ENCODE results near the gene CRK. TPM values are rescaled to one million over a fixed set of nuclear protein-coding genes. Genes with fewer than 3 reads are reported as not detected.
"Not testable (repeated sequence)": the region's sequence is repeated elsewhere in the genome, so short reads cannot be mapped to it uniquely, and the experiment has no call there.

CRK gene
- total RNA-seq, 3 donors from 2014 or later = 73.9 to 85.3 (median 74.0) TPM

- TF ChIP-seq CTCF (IDR thresholded peaks at IDR 0.05) = no peak
- DNase-seq (peak in 1 of 3 donors; percentile 28), ATAC-seq (peak; percentile 78)
- Histone ChIP-seq H3K4me1 (ENCODE audit: low read depth) (peaks cover 48% of the 10 kb centered on the region), H3K4me3 (no peak overlapping the region), H3K9me3 (no peaks in the 10 kb centered on the region), H3K36me3 (ENCODE audit: low read depth) (no peaks in the 10 kb centered on the region)
- intact Hi-C loops (cut with DNase I, micrococcal nuclease) = no loop called here
Observed at GRCh38 chr17:1449412-1449967, 6.5 kb downstream of the CRK start.

GRCh38 chr17:1447052-1447451 is 9.0 kb downstream of the CRK start:
- TF ChIP-seq CTCF (IDR thresholded peaks at IDR 0.05) = no peak
- DNase-seq = no peak
- Histone ChIP-seq H3K4me1 (ENCODE audit: low read depth) (peaks cover 28% of the 10 kb centered on the region), H3K4me3 (no peak overlapping the region), H3K9me3 (no peaks in the 10 kb centered on the region), H3K36me3 (ENCODE audit: low read depth) (no peaks in the 10 kb centered on the region)
- intact Hi-C loops (cut with DNase I, micrococcal nuclease) = no loop called here
- no peak for ATAC-seq

GRCh38 chr17:1446201-1446600 is 9.8 kb downstream of the CRK start:
- Histone ChIP-seq H3K4me3 (no peak overlapping the region), H3K4me1 (ENCODE audit: low read depth) (peaks cover 26% of the 10 kb centered on the region), H3K36me3 (ENCODE audit: low read depth) (no peaks in the 10 kb centered on the region), H3K9me3 (no peaks in the 10 kb centered on the region)
- intact Hi-C loops (cut with DNase I, micrococcal nuclease) = no loop called here
- ATAC-seq = no peak
- no peak for DNase-seq
- TF ChIP-seq CTCF (IDR thresholded peaks at IDR 0.05) = no peak

GRCh38 chr17:1445695-1446094 is 10.3 kb downstream of the CRK start:
- DNase-seq; H3K4me3 ChIP-seq; ATAC-seq; H3K36me3 ChIP-seq (ENCODE audit: low read depth); intact Hi-C loops (cut with DNase I, micrococcal nuclease); H3K9me3 ChIP-seq: not testable (repeated sequence)
- peaks cover 26% of the 10 kb centered on the region for H3K4me1 ChIP-seq (ENCODE audit: low read depth)

GRCh38 chr17:1442721-1443120 is 13.3 kb downstream of the CRK start:
- H3K9me3 ChIP-seq; DNase-seq; H3K4me1 ChIP-seq (ENCODE audit: low read depth); ATAC-seq; H3K36me3 ChIP-seq (ENCODE audit: low read depth); H3K4me3 ChIP-seq; intact Hi-C loops (cut with DNase I, micrococcal nuclease): not testable (repeated sequence)

GRCh38 chr17:1442187-1442586 is 13.8 kb downstream of the CRK start:
- no peak for DNase-seq
- no peak overlapping the region for H3K4me3 ChIP-seq
- intact Hi-C loops (cut with DNase I, micrococcal nuclease) = no loop called here
- peaks cover 2% of the 10 kb centered on the region for H3K4me1 ChIP-seq (ENCODE audit: low read depth)
- no peaks in the 10 kb centered on the region for H3K9me3 ChIP-seq
- ATAC-seq = no peak
- TF ChIP-seq CTCF (IDR thresholded peaks at IDR 0.05) = no peak
- no peaks in the 10 kb centered on the region for H3K36me3 ChIP-seq (ENCODE audit: low read depth)

GRCh38 chr17:1440921-1441320 is 15.1 kb downstream of the CRK start:
- TF ChIP-seq CTCF (IDR thresholded peaks at IDR 0.05) = no peak
- no peaks in the 10 kb centered on the region for H3K9me3 ChIP-seq
- DNase-seq (no peak), ATAC-seq (no peak)
- H3K36me3 ChIP-seq (ENCODE audit: low read depth) = peaks cover 3% of the 10 kb centered on the region
- H3K4me1 ChIP-seq (ENCODE audit: low read depth) = no peaks in the 10 kb centered on the region
- intact Hi-C loops (cut with DNase I, micrococcal nuclease) = no loop called here
- no peak overlapping the region for H3K4me3 ChIP-seq

Data from mucosa of descending colon (tissue), 3 donors.